H1 (cell line): ENCODE results near the gene EIPR1. TPM values are rescaled to one million over a fixed set of nuclear protein-coding genes. Genes with fewer than 3 reads are reported as not detected.

Experiments used
- CTCF ChIA-PET: fragments of 300-600 bp; sonication (Branson Sonifier 250); formaldehyde crosslinking; loops from one replicate; lab custom pipeline; 2021; ENCODE audit not compliant: partially characterized antibody; lab: Charles Lee
- POLR2A ChIA-PET: fragments of 300-600 bp; sonication (Branson Sonifier 250); formaldehyde crosslinking; loops from one replicate; lab custom pipeline; 2021; ENCODE audit warnings: inconsistent platforms; ENCODE audit not compliant: partially characterized antibody; lab: Charles Lee
- DNase-seq, 2 experiments: peaks; one replicate each; pipeline versions ENCODE4 v3.0.0 to v3.0.0-alpha.2; 2010 to 2022; ENCODE audit warnings: low spot score in 2 of 2, low read depth in 1 of 2, mixed read lengths in 1 of 2
- FAIRE-seq: peaks from 2 replicates; lab custom pipeline; 2011; peaks lifted over from hg19 to GRCh38; lab: Jason Lieb, UNC
- H2AFZ ChIP-seq: 2 replicates; pipeline ENCODE4 v1.8.1; 2012; ENCODE audit warnings: low read length, inconsistent platforms
- H2AK5ac ChIP-seq: 2 replicates; pipeline ENCODE4 v1.6.1; 2013; ENCODE audit warnings: low read depth, low read length
- H2BK120ac ChIP-seq: replicated peaks from 2 replicates; pipeline ENCODE3; 2013; ENCODE audit warnings: low read depth, low read length, inconsistent platforms
- H2BK12ac ChIP-seq: 2 replicates; pipeline ENCODE4 v1.6.1; 2013; ENCODE audit warnings: low read depth, low read length
- H2BK15ac ChIP-seq: 2 replicates; pipeline ENCODE4 v1.6.1; 2013; ENCODE audit warnings: low read length
- H2BK20ac ChIP-seq: 2 replicates; pipeline ENCODE4 v1.6.1; 2013; ENCODE audit warnings: low read length
- H2BK5ac ChIP-seq: 2 replicates; pipeline ENCODE4 v1.6.1; 2013; ENCODE audit warnings: low read depth, low read length
- H3K14ac ChIP-seq: 2 replicates; pipeline ENCODE4 v1.6.1; 2013; ENCODE audit warnings: inconsistent platforms; ENCODE audit not compliant: insufficient read length
- H3K18ac ChIP-seq: 2 replicates; pipeline ENCODE4 v1.6.1; 2013; ENCODE audit warnings: low read length; ENCODE audit errors: extremely low read depth
- H3K23ac ChIP-seq: 2 replicates; pipeline ENCODE4 v1.6.1; 2013; ENCODE audit warnings: inconsistent platforms; ENCODE audit not compliant: insufficient read length
- H3K23me2 ChIP-seq: 2 replicates; pipeline ENCODE4 v1.6.1; 2013; ENCODE audit warnings: low read depth, low read length
- H3K27ac ChIP-seq: 2 replicates; pipeline ENCODE4 v1.6.1; 2011; ENCODE audit warnings: low read depth, low read length, inconsistent platforms
- H3K27me3 ChIP-seq, 4 experiments: replicated peaks in 1 of 4; 1 replicate in 1 of 4; 2 replicates in 3 of 4; pipeline versions ENCODE4 v1.6.1 to v1.8.1; 2011 to 2013; ENCODE audit warnings: low read length in 3 of 4, mild to moderate bottlenecking in 3 of 4, inconsistent platforms in 2 of 4, mixed read lengths in 2 of 4, moderate library complexity in 1 of 4; ENCODE audit not compliant: control insufficient read depth in 3 of 4, insufficient read depth in 3 of 4; ENCODE audit errors: extremely low read depth in 1 of 4
- H3K36me3 ChIP-seq, 4 experiments: 2 replicates each; pipeline versions ENCODE4 v1.6.1 to v1.8.1; 2011 to 2013; ENCODE audit warnings: mild to moderate bottlenecking in 4 of 4, low read length in 3 of 4, moderate library complexity in 2 of 4, control low read depth in 1 of 4, inconsistent platforms in 1 of 4; ENCODE audit not compliant: insufficient read depth in 4 of 4, control insufficient read depth in 2 of 4
- H3K4ac ChIP-seq: replicated peaks from 2 replicates; pipeline ENCODE3; 2013; ENCODE audit warnings: low read length, low read depth, mixed read lengths, inconsistent platforms; ENCODE audit not compliant: insufficient read length
- H3K4me1 ChIP-seq, 4 experiments: replicated peaks in 1 of 4; 1 replicate in 1 of 4; 2 replicates in 3 of 4; pipeline versions ENCODE4 v1.6.1 to v1.8.1; 2011 to 2013; ENCODE audit warnings: low read length in 3 of 4, inconsistent platforms in 2 of 4, mixed read lengths in 1 of 4; ENCODE audit not compliant: insufficient read depth in 4 of 4, control insufficient read depth in 3 of 4
- H3K4me2 ChIP-seq, 2 experiments: 2 replicates each; pipeline versions ENCODE4 v1.6.1 to v1.8.1; 2011 to 2013; ENCODE audit warnings: low read depth in 2 of 2, low read length in 2 of 2, control low read depth in 1 of 2, inconsistent platforms in 1 of 2, mild to moderate bottlenecking in 1 of 2; ENCODE audit not compliant: insufficient read depth in 1 of 2
- H3K4me3 ChIP-seq, 4 experiments: fragments of 200-600, 300-600 bp in 1 of 4; sonication (generic), shearing (Covaris generic), sonication (Bioruptor Twin) in 1 of 4; 2 replicates each; pipeline versions ENCODE4 v1.5.1 to v1.8.1; 2011 to 2016; ENCODE audit warnings: low read length in 4 of 4, low read depth in 3 of 4, control low read depth in 2 of 4, inconsistent platforms in 2 of 4, mild to moderate bottlenecking in 2 of 4, mixed read lengths in 1 of 4, moderate library complexity in 1 of 4; ENCODE audit not compliant: insufficient read depth in 2 of 4; ENCODE audit errors: extremely low read depth in 1 of 4
- H3K56ac ChIP-seq: replicated peaks from 2 replicates; pipeline ENCODE3; 2013; ENCODE audit warnings: low read depth, mild to moderate bottlenecking, mixed read lengths, low read length, inconsistent platforms; ENCODE audit not compliant: insufficient read length
- H3K79me1 ChIP-seq: 2 replicates; pipeline ENCODE4 v1.6.1; 2013; ENCODE audit warnings: low read depth, low read length, control low read depth
- H3K79me2 ChIP-seq, 2 experiments: 2 replicates each; pipeline versions ENCODE4 v1.6.1 to v1.8.1; 2012 to 2013; ENCODE audit warnings: low read length in 2 of 2, mild to moderate bottlenecking in 2 of 2, inconsistent platforms in 1 of 2; ENCODE audit not compliant: insufficient read depth in 2 of 2, control insufficient read depth in 1 of 2
- H3K9ac ChIP-seq, 4 experiments: replicated peaks in 1 of 4; 1 replicate in 1 of 4; 2 replicates in 3 of 4; pipeline versions ENCODE4 v1.6.1 to v1.8.1; 2011 to 2013; ENCODE audit warnings: low read depth in 3 of 4, low read length in 3 of 4, control low read depth in 2 of 4, mild to moderate bottlenecking in 2 of 4, moderate library complexity in 2 of 4, inconsistent platforms in 1 of 4; ENCODE audit errors: extremely low read depth in 1 of 4
- H3K9me3 ChIP-seq, 2 experiments: 2 replicates each; pipeline versions ENCODE4 v1.6.1 to v1.8.1; 2012 to 2013; ENCODE audit warnings: mild to moderate bottlenecking in 2 of 2, moderate library complexity in 2 of 2, control low read depth in 1 of 2, inconsistent platforms in 1 of 2, low read depth in 1 of 2, low read length in 1 of 2, mixed read lengths in 1 of 2; ENCODE audit not compliant: insufficient read depth in 2 of 2
- H4K20me1 ChIP-seq, 2 experiments: replicated peaks in 1 of 2; 2 replicates each; pipeline versions ENCODE3 to v1.8.1; 2011 to 2013; ENCODE audit warnings: inconsistent platforms in 2 of 2, low read length in 2 of 2, mild to moderate bottlenecking in 1 of 2; ENCODE audit not compliant: insufficient read depth in 2 of 2, control insufficient read depth in 1 of 2
- H4K5ac ChIP-seq: 2 replicates; pipeline ENCODE4 v1.6.1; 2013; ENCODE audit warnings: low read length, low read depth, mixed read lengths, inconsistent platforms; ENCODE audit not compliant: insufficient read length
- H4K8ac ChIP-seq: 2 replicates; pipeline ENCODE4 v1.8.0; 2013; ENCODE audit warnings: mild to moderate bottlenecking, moderate library complexity, low read length, inconsistent platforms; ENCODE audit not compliant: insufficient read depth; ENCODE audit errors: extremely low read depth
- H4K91ac ChIP-seq: replicated peaks from 2 replicates; pipeline ENCODE3; 2013; ENCODE audit warnings: low read length, mixed read lengths, inconsistent platforms; ENCODE audit not compliant: insufficient read length
- EP300 ChIP-seq, 2 experiments: IDR thresholded peaks; 1 replicate in 1 of 2; 2 replicates in 1 of 2; pipeline ENCODE4 v1.6.1; 2011 to 2012; ENCODE audit warnings: low read depth in 2 of 2, low read length in 2 of 2, mild to moderate bottlenecking in 2 of 2, borderline replicate concordance in 1 of 2, inconsistent platforms in 1 of 2, moderate library complexity in 1 of 2
- WGBS, 2 experiments: shearing (Covaris generic) in 1 of 2; methylation state at CpG; one replicate each; pipeline versions ENCODE4 v1.1.6 to v1.1.7; 2013 to 2015; ENCODE audit warnings: low lambda C conversion rate in 2 of 2, mixed read lengths in 2 of 2, inconsistent platforms in 1 of 2, low coverage in 1 of 2, missing lambda C conversion rate in 1 of 2; ENCODE audit not compliant: insufficient replicate concordance in 2 of 2, insufficient coverage in 1 of 2, insufficient read length in 1 of 2; ENCODE audit errors: extremely low coverage in 1 of 2, missing lambda C conversion rate in 1 of 2; 5-methylcytosine and 5-hydroxymethylcytosine counted together
- polyA plus RNA-seq, 7 experiments: library from polyadenylated mRNA; depleted of rRNA in 3 of 7; stranded (reverse) in 5 of 7; unstranded in 2 of 7; fragments of >200 nt in 5 of 7; fragments of 200-250 nt in 2 of 7; gene quantifications; 1 replicate in 5 of 7; 2 replicates in 1 of 7; 4 replicates in 1 of 7; pipeline versions ENCODE4 v1.2.1 to v1.2.3, GENCODE V29; 2011 to 2013; ENCODE audit warnings: missing spikeins in 2 of 7, mixed read lengths in 2 of 7
- total RNA-seq: library from RNA; stranded (reverse); fragmentation: NEBNext Ultra II Directional; extraction: Animal tissue kit (Norgen Biotek cat#: 25700); gene quantifications from 2 replicates; pipeline ENCODE4 v1.2.1, GENCODE V29; 2021

EIPR1 gene
- total and polyA plus RNA-seq, 2 of the 8 experiments (the other 6 are each of a cell fraction or from before 2014, with no cell fraction given), result 26.3 to 56.4 TPM

DNA sequence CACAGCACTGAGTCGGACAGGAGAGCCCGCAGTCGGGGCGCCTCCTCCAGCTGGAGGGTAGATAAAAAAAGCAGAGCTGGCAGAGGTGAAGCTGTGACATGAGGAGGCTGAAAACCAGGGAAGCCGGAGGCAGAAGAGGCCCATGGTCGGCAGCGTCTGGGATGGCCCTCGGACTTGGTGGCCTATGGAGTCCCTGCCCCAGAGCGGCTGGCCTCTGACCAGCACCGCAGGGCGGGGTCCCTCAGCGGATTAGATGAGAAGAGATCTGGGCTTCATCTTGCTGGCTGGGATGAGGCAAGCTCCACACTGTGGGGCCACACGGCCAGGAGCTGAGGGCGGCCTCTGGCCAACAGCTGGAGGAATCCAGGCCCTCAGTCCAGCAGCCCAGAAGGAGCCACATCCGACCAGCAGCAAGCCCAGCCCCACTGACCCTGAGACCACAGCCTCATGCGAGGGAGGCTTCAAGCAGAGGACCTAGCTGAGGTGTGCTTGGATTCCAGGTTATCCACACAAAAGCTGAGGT lies 174.1 kb downstream of the EIPR1 start:
- Histone ChIP-seq H2BK120ac (no peak overlapping the region), H4K91ac (no peak overlapping the region), H3K14ac (no peak overlapping the region), H3K4ac (no peak overlapping the region), H3K9ac (no peak overlapping the region), H2AK5ac (no peak overlapping the region), H3K56ac (no peak overlapping the region), H2BK12ac (peak overlapping the region; percentile 9; the same call in 1 of the 2 replicates), H4K5ac (no peak overlapping the region), H3K79me2 (no peaks in the 10 kb centered on the region), H3K4me3 (no peak overlapping the region), H2BK5ac (no peak overlapping the region), H3K23me2 (no peaks in the 10 kb centered on the region), H2BK15ac (no peak overlapping the region), H3K36me3 (no peaks in the 10 kb centered on the region), H3K27me3 (no peaks in the 10 kb centered on the region), H2BK20ac (no peak overlapping the region), H4K8ac (peak overlapping the region; percentile 74; the same call in 1 of the 2 replicates), H3K79me1 (no peaks in the 10 kb centered on the region; the same call in 1 of the 2 replicates), H2AFZ (no peak overlapping the region), H4K20me1 (no peaks in the 10 kb centered on the region), H3K18ac (no peak overlapping the region), H3K27ac (no peak overlapping the region), H3K4me2 (no peak overlapping the region), H3K4me1 (peaks cover 0 to 5% (median 2%) of the 10 kb centered on the region in 4 experiments; a peak in 5 of 7 replicates), H3K23ac (no peak overlapping the region), H3K9me3 (peaks cover 0 to 4% of the 10 kb centered on the region in 2 experiments; a peak in 1 of 4 replicates)
- FAIRE-seq (no peak), DNase-seq (no peak)
- CTCF ChIA-PET, result interaction anchor here (1.8 kb wide), 1 partner anchor 19 kb away, joined by 3 read pairs; no protein-coding TSS in a partner anchor
- TF ChIP-seq EP300 (IDR thresholded peaks at IDR 0.05; ENCODE audit: borderline replicate concordance in 1 of 2, low read depth in 2 of 2, low read length in 2 of 2), result no peak
- WGBS, 2 experiments, result 94% methylated on average over 16 of the region's 16 CpGs; no CpG with 5 or more reads in 1 of the 2 experiments
- POLR2A ChIA-PET, result interaction anchor here (0.9 kb wide), 1 partner anchor 83 kb away, joined by 3 read pairs; no protein-coding TSS in a partner anchor
